ENCODE results near the gene TNS3. TPM values are rescaled to one million over a fixed set of nuclear protein-coding genes. Genes with fewer than 3 reads are reported as not detected.

TNS3 gene
- total and polyA plus RNA-seq, 2 of the 13 experiments (the other 11 are each of a cell fraction or from before 2014, with no cell fraction given): 52.9 to 55.7 TPM

DNA sequence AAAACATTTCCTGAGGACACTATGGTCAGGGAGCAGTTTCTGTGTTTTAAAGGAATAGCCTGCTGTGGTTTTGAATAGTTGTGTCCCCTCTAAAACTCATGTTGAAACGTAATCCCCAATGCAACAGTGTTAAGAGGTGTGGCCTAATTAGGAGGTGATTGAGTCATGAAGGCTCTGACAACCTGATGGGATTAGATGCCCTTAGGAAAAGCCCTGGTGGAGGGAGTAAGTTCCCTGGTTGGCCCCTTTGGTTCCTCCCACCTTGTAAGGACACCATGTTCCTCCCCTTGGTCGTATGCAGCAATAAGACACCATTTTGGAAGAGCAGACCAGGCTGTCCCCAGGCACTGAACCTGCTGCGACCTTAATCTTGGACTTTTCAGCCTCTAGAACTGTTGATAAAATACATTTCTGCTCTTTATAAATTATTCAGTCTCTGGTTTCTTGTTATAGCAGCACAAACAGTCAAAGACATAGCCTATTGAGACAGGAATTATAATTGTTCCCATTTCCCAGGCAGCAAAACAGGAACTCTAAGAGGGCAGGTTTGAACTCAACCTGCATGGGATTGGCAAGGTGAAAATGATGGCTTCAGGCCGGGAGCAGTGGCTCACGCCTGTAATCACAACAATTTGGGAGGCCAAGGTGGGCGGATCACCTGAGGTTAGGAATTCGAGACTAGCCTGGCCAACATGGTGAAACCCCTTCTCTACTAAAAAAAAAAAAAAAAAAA lies 20.5 kb upstream of the TNS3 start:
- H3K79me2 ChIP-seq (ENCODE audit: insufficient read depth, low read length): no peaks in the 10 kb centered on the region
- TF ChIP-seq NCOA1 (CRISPR knock-in tag; IDR thresholded peaks at IDR 0.05): no peak
- TF ChIP-seq HIVEP1 (CRISPR knock-in tag; IDR thresholded peaks at IDR 0.05): no peak
- TF ChIP-seq, protein P1, sequence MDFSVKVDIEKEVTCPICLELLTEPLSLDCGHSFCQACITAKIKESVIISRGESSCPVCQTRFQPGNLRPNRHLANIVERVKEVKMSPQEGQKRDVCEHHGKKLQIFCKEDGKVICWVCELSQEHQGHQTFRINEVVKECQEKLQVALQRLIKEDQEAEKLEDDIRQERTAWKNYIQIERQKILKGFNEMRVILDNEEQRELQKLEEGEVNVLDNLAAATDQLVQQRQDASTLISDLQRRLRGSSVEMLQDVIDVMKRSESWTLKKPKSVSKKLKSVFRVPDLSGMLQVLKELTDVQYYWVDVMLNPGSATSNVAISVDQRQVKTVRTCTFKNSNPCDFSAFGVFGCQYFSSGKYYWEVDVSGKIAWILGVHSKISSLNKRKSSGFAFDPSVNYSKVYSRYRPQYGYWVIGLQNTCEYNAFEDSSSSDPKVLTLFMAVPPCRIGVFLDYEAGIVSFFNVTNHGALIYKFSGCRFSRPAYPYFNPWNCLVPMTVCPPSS (IDR thresholded peaks at IDR 0.05): no peak
- no peak for TF ChIP-seq ZNF850 (CRISPR knock-in tag; conservative IDR thresholded peaks at IDR 0.05)
- peak; percentile 62 for TF ChIP-seq ZNF629 (CRISPR knock-in tag; conservative IDR thresholded peaks at IDR 0.05)
- no peak for TF ChIP-seq ZNF546 (CRISPR knock-in tag; conservative IDR thresholded peaks at IDR 0.05)
- TF ChIP-seq ZNF281 (CRISPR knock-in tag; IDR thresholded peaks at IDR 0.05; ENCODE audit: borderline replicate concordance): no peak
- no peak for TF ChIP-seq ZNF230 (CRISPR knock-in tag; IDR thresholded peaks at IDR 0.05)
- no peak for TF ChIP-seq SETDB1 (CRISPR knock-in tag; IDR thresholded peaks at IDR 0.05; ENCODE audit: borderline replicate concordance)
- CTCF ChIA-PET (ENCODE audit: low intra/inter-chr PET ratio, low total read pairs): no interaction called here
- FAIRE-seq (no peak), DNase-seq (ENCODE audit: low spot score) (no peak), ATAC-seq (no peak)
- no peaks in the 10 kb centered on the region for H3K9me3 ChIP-seq (ENCODE audit: low read length)
- no peaks in the 10 kb centered on the region for H3K27me3 ChIP-seq (ENCODE audit: control insufficient read depth in 1 of 2, insufficient read depth in 2 of 2, low read length in 2 of 2)
- in situ Hi-C loops (cut with HindIII; ENCODE audit: extremely low pct_ligation_motif_present, low pct_unique_long_range_greater_than_20kb) (no loop called here), intact Hi-C loops (cut with micrococcal nuclease; ENCODE audit: unreplicated experiment) (loop anchor here (10.0 kb wide), 2 partner anchors 62 to 212 kb away; no protein-coding TSS in a partner anchor)
- no peak overlapping the region for H2AFZ ChIP-seq (ENCODE audit: low read length)
- H3K4me2 ChIP-seq (ENCODE audit: low read depth, low read length): peak overlapping the region; percentile 71
- no peaks in the 10 kb centered on the region for H4K20me1 ChIP-seq (ENCODE audit: insufficient read depth, low read length)
- peak overlapping the region in 1 of 3 experiments; percentile 26; a peak in 1 of 6 replicates for H3K4me3 ChIP-seq (replicated peaks in 1 of 3; ENCODE audit: insufficient read depth in 1 of 3, low read depth in 2 of 3, low read length in 3 of 3)
- no TSS peak for BruUV-seq (replicated peaks)
- WGBS (ENCODE audit: low lambda C conversion rate): 85% methylated on average over 7 of the region's 7 CpGs
- no peaks in the 10 kb centered on the region for H3K36me3 ChIP-seq (replicated peaks in 1 of 2; ENCODE audit: control insufficient read depth in 1 of 2, insufficient read depth in 2 of 2, low read length in 2 of 2)
- peaks cover 76% of the 10 kb centered on the region for H3K4me1 ChIP-seq (ENCODE audit: insufficient read depth, low read length)
- POLR2A ChIA-PET: interaction anchor here (1.2 to 2.5 kb wide), 7 partner anchors 8 to 161 kb away, joined by 4 to 20 read pairs (median 8); no protein-coding TSS in a partner anchor
- no peak overlapping the region for H3K9ac ChIP-seq (ENCODE audit: insufficient read depth, low read depth, low read length)
- H3K27ac ChIP-seq (ENCODE audit: extremely low read length, insufficient read depth, low read length): peak overlapping the region; percentile 49

All from HepG2 (cell line).